Ovary (tissue), 9 donors: ENCODE measurements around the gene CD84. TPM values are rescaled to one million over a fixed set of nuclear protein-coding genes. Genes with fewer than 3 reads are reported as not detected.
"Not testable (repeated sequence)": the region's sequence is repeated elsewhere in the genome, so short reads cannot be mapped to it uniquely, and the experiment has no call there.

Source experiments
- DNase-seq, 5 donors: peaks; one replicate each; pipeline ENCODE4 v3.0.0-alpha.2; 2019 to 2020
- H3K27ac ChIP-seq, 2 donors: fragments of 200-600 bp; one replicate each; pipeline versions ENCODE4 v1.5.1 to v1.8.0; 2019 to 2022
- H3K27me3 ChIP-seq: fragments of 200-600 bp; one replicate; pipeline ENCODE4 v1.8.0; 2022
- H3K36me3 ChIP-seq: fragments of 200-600 bp; sonication (generic); one replicate; pipeline ENCODE4 v1.5.1; 2019
- H3K4me1 ChIP-seq: one replicate; pipeline ENCODE4 v1.8.1; 2013; ENCODE audit warnings: mild to moderate bottlenecking, moderate library complexity; ENCODE audit not compliant: insufficient read depth
- H3K4me3 ChIP-seq: fragments of 200-600 bp; sonication (generic); one replicate; pipeline ENCODE4 v1.5.1; 2017
- H3K9me3 ChIP-seq, 2 donors: fragments of 200-600 bp in 1 of 2; sonication (generic) in 1 of 2; one replicate each; pipeline versions ENCODE4 v1.5.1 to v1.8.1; 2013 to 2019; ENCODE audit warnings: mild to moderate bottlenecking in 1 of 2, moderate library complexity in 1 of 2
- CTCF ChIP-seq, 3 donors: fragments of 450-650 bp in 2 of 3; fragments of 200-600 bp in 1 of 3; IDR thresholded peaks; one replicate each; pipeline versions ENCODE4 v1.5.1 to v1.8.0; 2016 to 2022; ENCODE audit warnings: antibody characterized with exemption in 3 of 3, mild to moderate bottlenecking in 1 of 3
- EP300 ChIP-seq: sonication (generic); formaldehyde crosslinking; IDR thresholded peaks from one replicate; pipeline ENCODE4 v1.6.1; 2017; ENCODE audit warnings: antibody characterized with exemption
- POLR2A ChIP-seq: fragments of 450-650 bp; IDR thresholded peaks from one replicate; pipeline ENCODE4 v1.6.1; 2017; ENCODE audit warnings: antibody characterized with exemption, mild to moderate bottlenecking, moderate library complexity
- WGBS, 3 donors: extraction: QIAGEN DNeasy Blood & Tissue Kit in 1 of 3; methylation state at CpG; one replicate each; pipeline versions ENCODE4 v1.1.5 to v1.1.7; 2013 to 2017; 5-methylcytosine and 5-hydroxymethylcytosine counted together
- intact Hi-C, 4 donors: fragments of 100-400 bp; cut with DNase I; formaldehyde crosslinking; loops; one replicate each; pipeline versions ENCODE4 v1.11.0 to v1.15.1; 2022 to 2023
- polyA plus RNA-seq, 2 donors: library from polyadenylated mRNA; stranded (reverse); fragments of 200-250 nt in 1 of 2; fragments of 350-450 nt in 1 of 2; fragmentation: Illumina TruSeq in 1 of 2; extraction: RNeasy Lipid Tissue Mini Kit (QIAGEN cat#74804) in 1 of 2; gene quantifications; one replicate each; pipeline ENCODE4 v1.2.3, GENCODE V29; 2013 to 2014
- total RNA-seq, 7 donors: library from RNA; depleted of rRNA in 2 of 7; stranded (reverse); fragments of >200 nt in 2 of 7; fragmentation: NEBNext Ultra II Directional in 3 of 7; extraction: Animal tissue kit (Norgen Biotek cat#: 25700) in 3 of 7; gene quantifications; one replicate each; pipeline versions ENCODE4 v1.1.0 to v1.2.4, GENCODE V29; 2016 to 2023
- donor health status: DM: no; HTN: no; CAD: no; lungs with moderate emphysema.
- donor health status: DM: no; HTN: no; CAD: no.
- donor health status: Bipolar disorder and iron deficiency.
- donor health status: DM: yes; HTN: yes; CAD: no.
- donor health status: DM: no; HTN: no; CAD: no.
- donor health status: DM: yes; HTN: yes; CAD: no.

Gene CD84
- total and polyA plus RNA-seq, 9 donors = 0.48 to 10.9 (median 2.0) TPM

GRCh38 chr1:160560806-160561205 is 18.5 kb downstream of the CD84 start:
- Histone ChIP-seq H3K9me3 (no peaks in the 10 kb centered on the region), H3K4me3 (no peak overlapping the region), H3K27ac (no peak overlapping the region), H3K36me3 (no peaks in the 10 kb centered on the region), H3K4me1 (no peaks in the 10 kb centered on the region), H3K27me3 (no peaks in the 10 kb centered on the region)
- intact Hi-C loops = no loop called here
- TF ChIP-seq POLR2A (no peak), CTCF (IDR thresholded peaks at IDR 0.05) (no peak), EP300 (no peak)
- DNase-seq = no peak

DNA sequence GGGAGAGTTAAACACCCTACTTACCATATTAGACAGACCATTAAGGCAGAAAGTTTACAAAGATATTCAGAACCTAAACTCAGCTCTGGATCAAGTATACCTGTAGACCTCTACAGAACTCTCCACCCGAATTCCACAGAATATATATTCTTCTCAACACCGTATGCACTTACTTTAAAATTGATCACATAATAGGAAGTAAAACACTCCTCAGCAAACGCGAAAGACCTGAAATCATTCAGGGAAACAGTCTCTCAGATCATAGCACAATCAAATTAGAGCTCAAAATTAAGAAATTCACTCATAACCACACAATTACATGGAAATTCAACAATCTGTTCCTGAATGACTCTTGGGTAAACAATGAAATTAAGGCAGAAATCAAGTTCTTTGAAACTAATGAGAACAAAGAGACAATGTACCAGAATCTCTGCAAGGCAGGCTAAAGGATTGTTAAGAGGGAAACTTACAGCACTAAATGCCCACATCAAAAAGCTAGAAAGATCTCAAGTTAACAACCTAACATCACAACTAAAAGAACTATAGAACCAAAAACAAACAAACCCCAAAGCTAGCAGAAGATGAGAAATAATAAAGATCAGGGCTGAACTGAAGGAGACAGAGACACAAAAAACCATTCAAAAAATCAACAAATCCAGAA is 19.1 kb downstream of the CD84 start:
- H3K9me3 ChIP-seq = no peaks in the 10 kb centered on the region
- intact Hi-C loops = no loop called here

GRCh38 chr1:160559437-160559836 is 19.9 kb downstream of the CD84 start:
- H3K9me3 ChIP-seq, H3K4me3 ChIP-seq, H3K4me1 ChIP-seq, intact Hi-C loops, H3K27me3 ChIP-seq, H3K27ac ChIP-seq, DNase-seq, H3K36me3 ChIP-seq: not testable (repeated sequence)
- WGBS, 3 donors = 72 to 94% (median 89%) methylated on average over 3 of the region's 3 CpGs

More for the DNA sequence above, 19.1 kb downstream of the CD84 start:
- Histone ChIP-seq H3K4me3 (no peak overlapping the region), H3K36me3 (no peaks in the 10 kb centered on the region), H3K27ac (no peak overlapping the region), H3K4me1 (no peaks in the 10 kb centered on the region), H3K27me3 (no peaks in the 10 kb centered on the region)
- WGBS, 3 donors = 80 to 83% (median 80%) methylated on average over 4 of the region's 4 CpGs
- TF ChIP-seq EP300 = no peak
- TF ChIP-seq CTCF (IDR thresholded peaks at IDR 0.05) = no peak
- TF ChIP-seq POLR2A = no peak
- DNase-seq = no peak

DNA sequence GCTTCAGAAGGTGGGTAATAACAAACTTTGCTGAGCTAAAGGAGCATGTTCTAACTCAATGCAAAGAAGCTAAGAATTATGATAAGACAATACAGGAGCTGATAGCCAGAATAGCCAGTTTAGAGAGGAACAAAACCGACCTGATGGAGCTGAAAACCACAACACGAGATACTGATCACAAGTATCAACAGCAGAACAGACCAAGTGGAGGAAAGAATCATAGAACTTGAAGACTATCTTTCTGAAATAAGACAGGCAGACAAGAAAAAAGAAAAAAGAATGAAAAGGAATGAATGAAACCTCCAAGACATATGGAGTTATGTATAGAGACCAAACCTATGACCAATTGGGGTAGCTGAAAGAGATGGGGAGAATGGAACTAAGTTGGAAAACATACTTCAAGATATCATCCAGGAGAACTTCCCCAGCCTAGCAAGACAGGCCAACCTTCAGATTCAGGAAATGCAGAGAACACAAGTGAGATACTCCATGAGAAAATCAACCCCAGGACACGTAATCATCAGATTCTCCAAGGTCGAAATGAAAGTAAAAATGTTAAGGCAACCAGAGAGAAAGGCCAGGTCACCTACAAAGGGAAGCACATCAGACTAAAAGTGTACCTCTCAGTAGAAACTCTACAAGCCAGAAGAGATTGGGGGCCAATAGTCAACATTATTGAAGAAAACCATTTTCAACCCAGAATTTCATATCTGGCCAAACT is 20.5 kb downstream of the CD84 start:
- no peaks in the 10 kb centered on the region for H3K36me3 ChIP-seq
- WGBS, 3 donors = 80 to 84% (median 83%) methylated on average over 4 of the region's 4 CpGs
- no peaks in the 10 kb centered on the region for H3K4me1 ChIP-seq
- no peaks in the 10 kb centered on the region for H3K27me3 ChIP-seq
- H3K27ac ChIP-seq = no peak overlapping the region
- no peak for DNase-seq
- TF ChIP-seq POLR2A (no peak), EP300 (no peak), CTCF (IDR thresholded peaks at IDR 0.05) (no peak)
- no peaks in the 10 kb centered on the region for H3K9me3 ChIP-seq
- intact Hi-C loops = no loop called here
- no peak overlapping the region for H3K4me3 ChIP-seq

DNA sequence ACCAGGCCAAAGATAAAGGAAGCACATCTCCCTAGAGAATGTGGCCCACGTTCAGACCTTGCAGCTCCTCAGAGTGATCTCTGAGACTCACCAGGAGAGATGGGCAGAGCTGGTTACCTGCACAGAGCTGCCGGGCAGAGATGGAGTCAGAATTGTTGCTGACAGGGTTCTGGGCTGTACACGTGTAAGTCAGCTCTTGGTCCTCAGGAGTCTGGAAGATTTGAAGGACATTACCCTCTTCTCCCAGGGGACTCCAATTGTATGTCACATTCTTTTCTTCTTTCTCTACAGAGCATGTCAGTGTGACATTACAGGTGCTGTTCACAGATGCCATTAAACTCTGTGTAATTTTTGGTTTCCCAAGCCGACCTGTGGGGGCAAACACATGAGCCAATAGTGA is 25.5 kb downstream of the CD84 start:
- DNase-seq = no peak
- H3K9me3 ChIP-seq = no peaks in the 10 kb centered on the region
- no peak for TF ChIP-seq CTCF (IDR thresholded peaks at IDR 0.05)
- no peak for TF ChIP-seq EP300
- TF ChIP-seq POLR2A = no peak
- H3K36me3 ChIP-seq = no peaks in the 10 kb centered on the region
- H3K27me3 ChIP-seq = no peaks in the 10 kb centered on the region
- H3K27ac ChIP-seq = no peak overlapping the region
- no peaks in the 10 kb centered on the region for H3K4me1 ChIP-seq
- H3K4me3 ChIP-seq = no peak overlapping the region
- 61 to 67% (median 64%) methylated on average over 4 of the region's 4 CpGs for whole genome bisulfite sequencing, 3 donors
- intact Hi-C loops = no loop called here
